HCT116 (cell line): ENCODE results near the gene ITK. TPM values are rescaled to one million over a fixed set of nuclear protein-coding genes. Genes with fewer than 3 reads are reported as not detected.

Source experiments
- ATAC-seq: fragments of 200-7000 bp; cut with Tn5 transposase; 2 replicates; pipeline ENCODE4 v1.9.1; 2020; ENCODE audit warnings: mild to moderate bottlenecking, moderate library complexity
- BruUV-seq: library from RNA; stranded (reverse); fragments of 400-500 nt; replicated peaks from 2 replicates; lab custom pipeline; 2021; lab: Mats Ljungman, UMichigan
- CTCF ChIA-PET: fragments of 300-600 bp; sonication (Branson Sonifier 250); formaldehyde crosslinking; loops from one replicate; lab custom pipeline; 2021; ENCODE audit warnings: antibody characterized with exemption; lab: Charles Lee
- POLR2A ChIA-PET: fragments of 300-600, 350-600 bp; sonication (Branson Sonifier 250); formaldehyde crosslinking; loops from one replicate; lab custom pipeline; 2021; ENCODE audit warnings: antibody characterized with exemption; lab: Charles Lee
- RAD21 ChIA-PET, 2 experiments: fragments of 300-600 bp; sonication (Branson Sonifier 250); formaldehyde crosslinking; loops; one replicate each; lab custom pipeline; 2023; ENCODE audit warnings: low total read pairs in 2 of 2; ENCODE audit not compliant: uncharacterized antibody in 2 of 2, unreplicated experiment in 2 of 2, low non-redundant PET in 1 of 2; lab: Charles Lee
- DNase-seq: peaks from one replicate; pipeline ENCODE4 v3.0.0-alpha.2; 2010; ENCODE audit warnings: low read depth, low spot score
- H2AFZ ChIP-seq: fragments of 200-600 bp; shearing (Covaris generic), sonication (generic); 2 replicates; pipeline ENCODE4 v1.6.1; 2017; ENCODE audit warnings: low read depth, mixed run types, mixed read lengths, antibody characterized with exemption, low read length; ENCODE audit not compliant: poor library complexity, severe bottlenecking
- H3K27ac ChIP-seq: 2 replicates; pipeline ENCODE4 v1.5.1; 2012; ENCODE audit warnings: low read depth, low read length
- H3K27me3 ChIP-seq: fragments of 200-600 bp; sonication (generic); 2 replicates; pipeline ENCODE4 v1.6.1; 2016; ENCODE audit warnings: mixed run types, low read length, mixed read lengths; ENCODE audit not compliant: insufficient read depth
- H3K36me3 ChIP-seq, 2 experiments: fragments of 200-500 bp in 1 of 2; fragments of 200-600 bp in 1 of 2; sonication (Bioruptor generic) in 1 of 2; sonication (generic) in 1 of 2; 2 replicates each; pipeline versions ENCODE4 v1.5.1 to v1.6.1; 2014 to 2016; ENCODE audit warnings: low read length in 2 of 2, inconsistent platforms in 1 of 2, mixed read lengths in 1 of 2, mixed run types in 1 of 2; ENCODE audit not compliant: insufficient read depth in 2 of 2, control insufficient read depth in 1 of 2
- H3K4me1 ChIP-seq, 2 experiments: fragments of 200-600 bp in 1 of 2; sonication (generic) in 1 of 2; 2 replicates each; pipeline versions ENCODE4 v1.5.1 to v1.6.1; 2012 to 2017; ENCODE audit warnings: low read length in 2 of 2, inconsistent platforms in 1 of 2, mild to moderate bottlenecking in 1 of 2, mixed read lengths in 1 of 2, mixed run types in 1 of 2, moderate library complexity in 1 of 2; ENCODE audit not compliant: insufficient read depth in 2 of 2, control insufficient read depth in 1 of 2
- H3K4me2 ChIP-seq: fragments of 200-600 bp; sonication (generic); 2 replicates; pipeline ENCODE4 v1.6.1; 2017; ENCODE audit warnings: mixed run types, low read length, mixed read lengths
- H3K4me3 ChIP-seq, 2 experiments: fragments of 200-600 bp in 1 of 2; sonication (generic) in 1 of 2; replicated peaks in 1 of 2; 2 replicates each; pipeline ENCODE4 v1.5.1; 2011 to 2016; ENCODE audit warnings: low read length in 2 of 2, control low read depth in 1 of 2, low read depth in 1 of 2, mild to moderate bottlenecking in 1 of 2, mixed read lengths in 1 of 2, mixed run types in 1 of 2
- H3K79me2 ChIP-seq: fragments of 200-600 bp; sonication (generic); 2 replicates; pipeline ENCODE4 v1.6.1; 2017; ENCODE audit warnings: mild to moderate bottlenecking, mixed run types, low read length, moderate library complexity, mixed read lengths; ENCODE audit not compliant: insufficient read depth
- H3K9ac ChIP-seq: fragments of 200-600 bp; sonication (generic); 2 replicates; pipeline ENCODE4 v1.6.1; 2016; ENCODE audit warnings: low read length, mixed read lengths
- H3K9me2 ChIP-seq: fragments of 200-600 bp; sonication (generic), shearing (Covaris generic); 2 replicates; pipeline ENCODE4 v1.6.1; 2017; ENCODE audit warnings: mixed run types, mild to moderate bottlenecking, moderate library complexity; ENCODE audit not compliant: insufficient read depth
- H3K9me3 ChIP-seq, 2 experiments: fragments of 200-500 bp in 1 of 2; fragments of 200-600 bp in 1 of 2; sonication (Bioruptor generic) in 1 of 2; sonication (generic) in 1 of 2; 2 replicates each; pipeline ENCODE4 v1.6.1; 2014 to 2017; ENCODE audit warnings: low read length in 2 of 2, mixed read lengths in 2 of 2, inconsistent platforms in 1 of 2, low read depth in 1 of 2, mild to moderate bottlenecking in 1 of 2, mixed run types in 1 of 2, moderate library complexity in 1 of 2; ENCODE audit not compliant: control insufficient read depth in 1 of 2, insufficient read depth in 1 of 2
- H4K20me1 ChIP-seq: fragments of 200-600 bp; sonication (generic), shearing (Covaris generic); 2 replicates; pipeline ENCODE4 v1.6.1; 2017; ENCODE audit warnings: mixed run types, mild to moderate bottlenecking, moderate library complexity; ENCODE audit not compliant: insufficient read depth
- CBX3 ChIP-seq: IDR thresholded peaks from 2 replicates; pipeline ENCODE4 v1.6.1; 2012; ENCODE audit warnings: low read depth
- CEBPB ChIP-seq: IDR thresholded peaks from 2 replicates; pipeline ENCODE4 v1.6.1; 2012; ENCODE audit warnings: low read depth
- EZH2phosphoT487 ChIP-seq: fragments of 200-600 bp; IDR thresholded peaks from 2 replicates; pipeline ENCODE4 v1.6.1; 2018; ENCODE audit warnings: antibody characterized with exemption, borderline replicate concordance
- REST ChIP-seq: IDR thresholded peaks from 2 replicates; pipeline ENCODE4 v1.6.1; 2012; ENCODE audit warnings: low read depth
- TCF7L2 ChIP-seq: IDR thresholded peaks from 2 replicates; pipeline ENCODE4 v1.7.0; 2011; ENCODE audit warnings: borderline replicate concordance, inconsistent platforms; ENCODE audit not compliant: insufficient read depth, insufficient read length; ENCODE audit errors: extremely low read depth
- ZFX ChIP-seq: fragments of 450-650 bp; IDR thresholded peaks from 2 replicates; pipeline ENCODE4 v1.6.1; 2017
- intact Hi-C: fragments of 100-400 bp; cut with micrococcal nuclease; formaldehyde crosslinking; loops from 2 replicates; pipeline ENCODE4 v1.10.0; 2022
- total RNA-seq: library from RNA; stranded (reverse); gene quantifications from one replicate; pipeline ENCODE4 v1.2.1, GENCODE V29; 2021; ENCODE audit not compliant: unreplicated experiment

Gene ITK
- total RNA-seq, 1 experiment from 2014 or later: 0.37 TPM

GRCh38 chr5:157197086-157197485 is 16.4 kb downstream of the ITK start:
- no peak for DNase-seq
- BruUV-seq: no TSS peak
- ChIA-PET POLR2A (no interaction called here), CTCF (no interaction called here), RAD21 (no interaction called here)
- H3K9me3 ChIP-seq: no peaks in the 10 kb centered on the region
- no peaks in the 10 kb centered on the region for H3K36me3 ChIP-seq
- no peak for ATAC-seq
- no peak overlapping the region for H3K4me3 ChIP-seq
- H3K4me2 ChIP-seq: no peak overlapping the region
- no peak overlapping the region for H3K9ac ChIP-seq
- no peak overlapping the region for H3K27ac ChIP-seq
- peaks cover 57% of the 10 kb centered on the region for H3K27me3 ChIP-seq
- no peaks in the 10 kb centered on the region for H4K20me1 ChIP-seq
- intact Hi-C loops: no loop called here
- no peaks in the 10 kb centered on the region for H3K9me2 ChIP-seq
- TF ChIP-seq CBX3: no peak
- no peak for TF ChIP-seq EZH2phosphoT487
- no peak for TF ChIP-seq ZFX
- TF ChIP-seq CEBPB: no peak
- no peak for TF ChIP-seq REST
- no peaks in the 10 kb centered on the region for H3K4me1 ChIP-seq
- H3K79me2 ChIP-seq: no peaks in the 10 kb centered on the region
- H2AFZ ChIP-seq: no peak overlapping the region

- CTCF ChIA-PET: no interaction called here
- POLR2A ChIA-PET: no interaction called here
Measured at GRCh38 chr5:157198277-157198986, 17.8 kb downstream of the ITK start.

More at GRCh38 chr5:157198277-157198986, 17.8 kb downstream of the ITK start:
- ATAC-seq: no peak
- no peak for TF ChIP-seq TCF7L2
- TF ChIP-seq, all 23 proteins: peak for 0
- Histone ChIP-seq H3K4me3 (no peak overlapping the region), H3K4me2 (no peak overlapping the region), H3K27me3 (peaks cover 54% of the 10 kb centered on the region), H3K9me3 (no peaks in the 10 kb centered on the region), H3K27ac (no peak overlapping the region), H3K9ac (no peak overlapping the region), H4K20me1 (no peaks in the 10 kb centered on the region), H3K4me1 (no peaks in the 10 kb centered on the region), H3K9me2 (no peaks in the 10 kb centered on the region), H3K79me2 (no peaks in the 10 kb centered on the region), H3K36me3 (no peaks in the 10 kb centered on the region), H2AFZ (no peak overlapping the region)
- RAD21 ChIA-PET: no interaction called here
- intact Hi-C loops: no loop called here
- BruUV-seq: no TSS peak
- no peak for DNase-seq
